Measurements from ENCODE around the gene MEMO1.
"Not testable (repeated sequence)": the region's sequence is repeated elsewhere in the genome, so short reads cannot be mapped to it uniquely, and the experiment has no call there.

The MEMO1 gene

GRCh38 chr2:31956934-31957333 is 53.9 kb downstream of the MEMO1 start:
- H3K9me3 ChIP-seq (ENCODE audit: control insufficient read depth, insufficient read depth, low read length); H3K9ac ChIP-seq (ENCODE audit: low read depth, low read length); H3K4me1 ChIP-seq (ENCODE audit: insufficient read depth, low read length); H3K36me3 ChIP-seq (ENCODE audit: insufficient read depth, low read length): not testable (repeated sequence)

DNA sequence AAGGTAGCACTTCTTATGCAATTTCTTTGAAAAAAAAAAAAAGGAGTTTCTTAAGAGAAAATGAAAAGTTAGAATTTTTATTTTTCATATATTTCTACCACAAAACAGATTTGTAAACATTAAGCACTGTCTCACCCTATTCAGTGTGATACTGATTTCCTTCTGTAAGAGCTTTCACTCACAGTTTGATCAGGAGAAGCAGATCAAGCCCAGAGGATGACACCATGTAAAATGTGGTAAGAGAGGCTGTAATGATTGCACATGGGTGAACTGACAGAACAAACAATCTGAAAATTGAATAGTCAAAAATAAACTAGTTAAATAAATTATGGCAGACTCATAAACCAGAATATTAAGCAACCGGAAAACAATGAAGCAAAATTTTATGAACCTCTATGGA is 54.5 kb downstream of the MEMO1 start:
- Histone ChIP-seq H3K4me1 (ENCODE audit: insufficient read depth, low read length) (no peaks in the 10 kb centered on the region), H3K9ac (ENCODE audit: low read depth, low read length) (no peak overlapping the region)

GRCh38 chr2:31953095-31953494 is 57.7 kb downstream of the MEMO1 start:
- H3K9me3 ChIP-seq (ENCODE audit: control insufficient read depth, insufficient read depth, low read length); H3K9ac ChIP-seq (ENCODE audit: low read depth, low read length); H3K4me1 ChIP-seq (ENCODE audit: insufficient read depth, low read length); H3K36me3 ChIP-seq (ENCODE audit: insufficient read depth, low read length): not testable (repeated sequence)

More for the DNA sequence above, 54.5 kb downstream of the MEMO1 start:
- Histone ChIP-seq H3K36me3 (ENCODE audit: insufficient read depth, low read length) (no peaks in the 10 kb centered on the region), H3K9me3 (ENCODE audit: control insufficient read depth, insufficient read depth, low read length) (no peaks in the 10 kb centered on the region)

GRCh38 chr2:31950946-31951562 is 59.8 kb downstream of the MEMO1 start:
- Histone ChIP-seq H3K36me3 (ENCODE audit: insufficient read depth, low read length) (no peaks in the 10 kb centered on the region), H3K9ac (ENCODE audit: low read depth, low read length) (no peak overlapping the region), H3K9me3 (ENCODE audit: control insufficient read depth, insufficient read depth, low read length) (no peaks in the 10 kb centered on the region), H3K4me1 (ENCODE audit: insufficient read depth, low read length) (peaks cover 14% of the 10 kb centered on the region)

DNA sequence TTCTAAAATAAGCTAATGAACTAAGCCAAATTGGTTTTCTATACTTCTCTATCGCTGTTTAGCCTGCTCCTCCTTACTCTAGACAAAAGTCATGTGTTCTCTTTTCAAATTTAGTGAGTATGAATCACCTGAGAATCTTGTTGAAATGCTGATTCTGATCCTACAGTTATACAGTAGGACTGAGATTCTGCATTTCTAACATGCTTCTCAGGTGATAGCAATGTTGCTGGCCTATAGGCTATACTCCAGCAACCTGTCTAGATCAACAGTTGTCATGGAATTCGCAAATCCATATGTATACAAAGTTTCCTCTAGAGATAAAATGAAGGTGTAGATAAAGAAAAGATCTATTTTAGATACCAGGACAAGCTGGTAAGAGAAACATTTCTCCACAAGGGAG is 62.9 kb downstream of the MEMO1 start:
- no peaks in the 10 kb centered on the region for H3K9me3 ChIP-seq (ENCODE audit: control insufficient read depth, insufficient read depth, low read length)
- peaks cover 14% of the 10 kb centered on the region for H3K4me1 ChIP-seq (ENCODE audit: insufficient read depth, low read length)
- H3K9ac ChIP-seq (ENCODE audit: low read depth, low read length) = no peak overlapping the region
- H3K36me3 ChIP-seq (ENCODE audit: insufficient read depth, low read length) = no peaks in the 10 kb centered on the region

- peaks cover 14% of the 10 kb centered on the region for H3K4me1 ChIP-seq (ENCODE audit: insufficient read depth, low read length)
- H3K36me3 ChIP-seq (ENCODE audit: insufficient read depth, low read length) = no peaks in the 10 kb centered on the region
- H3K9me3 ChIP-seq (ENCODE audit: control insufficient read depth, insufficient read depth, low read length) = no peaks in the 10 kb centered on the region
- H3K9ac ChIP-seq (ENCODE audit: low read depth, low read length) = no peak overlapping the region
Measured at GRCh38 chr2:31946838-31947237, 64.0 kb downstream of the MEMO1 start.

- H3K36me3 ChIP-seq (ENCODE audit: insufficient read depth, low read length) = no peaks in the 10 kb centered on the region
- no peak overlapping the region for H3K9ac ChIP-seq (ENCODE audit: low read depth, low read length)
- no peaks in the 10 kb centered on the region for H3K9me3 ChIP-seq (ENCODE audit: control insufficient read depth, insufficient read depth, low read length)
- peaks cover 14% of the 10 kb centered on the region for H3K4me1 ChIP-seq (ENCODE audit: insufficient read depth, low read length)
Measured at GRCh38 chr2:31945572-31945935, 65.3 kb downstream of the MEMO1 start.

DNA sequence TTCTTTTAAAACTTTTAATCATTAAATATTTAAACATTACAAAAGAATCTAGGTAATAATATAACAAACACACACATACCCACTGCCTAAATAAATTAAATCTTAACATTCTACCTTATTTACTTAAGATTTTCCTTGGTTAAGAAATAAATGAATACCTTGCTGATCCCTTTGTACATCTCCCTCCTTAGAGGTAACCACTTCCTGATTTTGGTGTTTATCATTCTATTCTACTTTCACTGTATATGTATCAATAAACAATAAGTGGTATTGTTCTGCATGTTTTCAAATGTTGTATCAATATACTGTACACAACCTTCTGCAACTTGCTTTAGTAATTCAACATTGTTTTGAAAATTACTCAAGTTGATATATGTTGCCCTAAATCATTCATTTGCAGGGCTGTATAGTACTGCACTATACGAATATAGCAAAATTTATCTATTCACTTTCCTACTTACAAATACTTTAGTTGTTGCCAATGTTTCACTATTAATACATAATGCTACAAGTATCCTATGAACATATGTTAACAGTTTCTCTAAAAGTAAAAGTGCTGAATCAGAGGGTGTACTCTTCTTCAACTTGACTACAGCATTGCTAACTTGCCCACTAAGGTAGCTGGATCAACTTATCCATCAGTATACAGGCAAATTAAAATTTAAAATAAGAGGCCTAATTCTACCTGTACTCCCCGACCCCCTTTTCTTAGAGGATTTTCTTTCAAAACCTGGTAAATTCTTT is 65.8 kb downstream of the MEMO1 start:
- no peaks in the 10 kb centered on the region for H3K36me3 ChIP-seq (ENCODE audit: insufficient read depth, low read length)
- peaks cover 14% of the 10 kb centered on the region for H3K4me1 ChIP-seq (ENCODE audit: insufficient read depth, low read length)
- no peak overlapping the region for H3K9ac ChIP-seq (ENCODE audit: low read depth, low read length)
- H3K9me3 ChIP-seq (ENCODE audit: control insufficient read depth, insufficient read depth, low read length) = no peaks in the 10 kb centered on the region

- Histone ChIP-seq H3K9me3 (ENCODE audit: control insufficient read depth, insufficient read depth, low read length) (no peaks in the 10 kb centered on the region), H3K9ac (ENCODE audit: low read depth, low read length) (no peak overlapping the region), H3K36me3 (ENCODE audit: insufficient read depth, low read length) (no peaks in the 10 kb centered on the region), H3K4me1 (ENCODE audit: insufficient read depth, low read length) (peaks cover 14% of the 10 kb centered on the region)
Measured at GRCh38 chr2:31943636-31944225, 67.1 kb downstream of the MEMO1 start.

DNA sequence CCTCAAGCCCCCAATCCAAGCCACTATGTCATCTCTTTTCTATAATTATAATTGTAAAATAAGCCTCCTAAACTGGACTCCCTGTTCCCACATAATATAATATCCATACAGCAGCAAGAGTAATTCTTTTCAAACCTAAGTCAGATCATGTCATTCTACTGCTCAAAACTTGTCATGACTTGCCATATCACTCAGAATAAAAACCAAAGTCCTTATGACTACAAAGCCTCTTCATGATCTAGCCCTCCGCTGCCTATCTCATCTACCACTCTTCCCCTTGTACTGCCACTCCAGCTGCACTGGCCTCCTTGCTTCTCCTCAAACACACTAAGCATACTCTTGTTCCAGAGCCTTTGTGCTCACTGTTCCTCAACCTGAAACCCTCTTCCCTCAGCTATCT is 69.9 kb downstream of the MEMO1 start:
- no peak overlapping the region for H3K9ac ChIP-seq (ENCODE audit: low read depth, low read length)
- no peaks in the 10 kb centered on the region for H3K9me3 ChIP-seq (ENCODE audit: control insufficient read depth, insufficient read depth, low read length)
- H3K4me1 ChIP-seq (ENCODE audit: insufficient read depth, low read length) = no peaks in the 10 kb centered on the region; the same call in 1 of the 2 replicates
- no peaks in the 10 kb centered on the region for H3K36me3 ChIP-seq (ENCODE audit: insufficient read depth, low read length)

DNA sequence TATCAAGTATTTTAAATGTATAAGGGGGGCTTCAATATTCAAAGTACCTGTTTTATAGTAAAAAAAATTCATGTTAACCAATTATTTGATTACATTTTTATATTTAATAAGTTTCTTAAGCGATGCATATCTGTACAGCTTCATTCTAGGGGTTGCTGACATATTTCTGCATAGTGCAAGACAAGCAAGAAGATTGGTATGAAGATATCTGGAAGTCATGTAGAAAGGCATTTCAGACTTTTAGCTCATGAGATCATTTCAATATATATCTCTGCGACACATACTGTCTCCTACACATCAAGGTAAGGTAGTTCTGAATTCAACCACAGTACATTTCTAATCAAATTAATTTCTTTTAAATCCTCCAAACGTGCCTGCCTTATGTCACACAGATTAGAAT is 73.1 kb downstream of the MEMO1 start:
- no peaks in the 10 kb centered on the region for H3K4me1 ChIP-seq (ENCODE audit: insufficient read depth, low read length)
- H3K9me3 ChIP-seq (ENCODE audit: control insufficient read depth, insufficient read depth, low read length) = no peaks in the 10 kb centered on the region
- no peaks in the 10 kb centered on the region for H3K36me3 ChIP-seq (ENCODE audit: insufficient read depth, low read length)
- no peak overlapping the region for H3K9ac ChIP-seq (ENCODE audit: low read depth, low read length)

DNA sequence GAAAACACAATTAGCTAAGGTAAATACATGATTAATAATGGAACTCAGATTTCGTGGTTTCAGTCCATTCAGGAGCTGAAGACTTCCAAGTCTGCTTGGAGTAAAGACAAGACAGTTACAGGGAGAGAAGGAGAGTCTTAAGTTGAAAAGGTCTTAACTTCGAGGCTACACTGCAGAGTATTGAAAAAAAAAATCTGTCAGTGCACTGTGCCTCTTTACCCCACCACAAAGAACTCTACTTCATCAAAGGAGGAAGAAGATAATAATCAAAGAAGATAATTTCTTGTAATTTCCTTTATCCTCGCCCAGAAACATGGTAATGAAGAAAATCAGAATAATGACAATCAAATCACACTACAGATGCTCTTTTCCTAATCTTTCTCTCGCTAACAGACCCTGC is 75.4 kb downstream of the MEMO1 start:
- Histone ChIP-seq H3K4me1 (ENCODE audit: insufficient read depth, low read length) (no peaks in the 10 kb centered on the region), H3K36me3 (ENCODE audit: insufficient read depth, low read length) (no peaks in the 10 kb centered on the region), H3K9ac (ENCODE audit: low read depth, low read length) (no peak overlapping the region), H3K9me3 (ENCODE audit: control insufficient read depth, insufficient read depth, low read length) (no peaks in the 10 kb centered on the region)

DNA sequence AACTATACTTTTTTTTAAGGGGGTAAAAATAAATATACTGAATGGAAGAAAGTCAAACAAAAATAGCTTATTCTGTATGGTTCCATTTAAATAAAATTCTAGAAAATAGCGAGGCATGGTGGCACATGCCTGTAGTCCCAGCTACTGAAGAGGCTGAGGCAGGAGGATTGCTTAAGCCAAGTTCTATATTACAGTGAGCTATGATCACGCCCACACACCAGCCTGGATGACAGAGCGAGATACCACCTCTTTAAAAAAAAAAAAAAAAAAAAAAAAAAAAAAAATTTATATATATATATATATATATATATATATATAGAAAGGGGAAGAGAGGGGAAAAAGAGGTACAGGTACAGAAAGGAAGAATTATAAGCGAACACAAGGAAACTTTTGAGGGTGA is 77.7 kb downstream of the MEMO1 start:
- Histone ChIP-seq H3K9ac (ENCODE audit: low read depth, low read length) (no peak overlapping the region), H3K9me3 (ENCODE audit: control insufficient read depth, insufficient read depth, low read length) (no peaks in the 10 kb centered on the region), H3K4me1 (ENCODE audit: insufficient read depth, low read length) (no peaks in the 10 kb centered on the region), H3K36me3 (ENCODE audit: insufficient read depth, low read length) (no peaks in the 10 kb centered on the region)

- Histone ChIP-seq H3K9ac (ENCODE audit: low read depth, low read length) (no peak overlapping the region), H3K4me1 (ENCODE audit: insufficient read depth, low read length) (no peaks in the 10 kb centered on the region), H3K36me3 (ENCODE audit: insufficient read depth, low read length) (no peaks in the 10 kb centered on the region), H3K9me3 (ENCODE audit: control insufficient read depth, insufficient read depth, low read length) (no peaks in the 10 kb centered on the region)
Measured at GRCh38 chr2:31932589-31932988, 78.2 kb downstream of the MEMO1 start.

GRCh38 chr2:31931916-31932315 is 78.9 kb downstream of the MEMO1 start:
- H3K9ac ChIP-seq (ENCODE audit: low read depth, low read length) = no peak overlapping the region
- H3K36me3 ChIP-seq (ENCODE audit: insufficient read depth, low read length) = no peaks in the 10 kb centered on the region
- no peaks in the 10 kb centered on the region for H3K4me1 ChIP-seq (ENCODE audit: insufficient read depth, low read length)

More at GRCh38 chr2:31931916-31932315, 78.9 kb downstream of the MEMO1 start:
- no peaks in the 10 kb centered on the region for H3K9me3 ChIP-seq (ENCODE audit: control insufficient read depth, insufficient read depth, low read length)
